ENCODE results near the gene BAK1.

DNA sequence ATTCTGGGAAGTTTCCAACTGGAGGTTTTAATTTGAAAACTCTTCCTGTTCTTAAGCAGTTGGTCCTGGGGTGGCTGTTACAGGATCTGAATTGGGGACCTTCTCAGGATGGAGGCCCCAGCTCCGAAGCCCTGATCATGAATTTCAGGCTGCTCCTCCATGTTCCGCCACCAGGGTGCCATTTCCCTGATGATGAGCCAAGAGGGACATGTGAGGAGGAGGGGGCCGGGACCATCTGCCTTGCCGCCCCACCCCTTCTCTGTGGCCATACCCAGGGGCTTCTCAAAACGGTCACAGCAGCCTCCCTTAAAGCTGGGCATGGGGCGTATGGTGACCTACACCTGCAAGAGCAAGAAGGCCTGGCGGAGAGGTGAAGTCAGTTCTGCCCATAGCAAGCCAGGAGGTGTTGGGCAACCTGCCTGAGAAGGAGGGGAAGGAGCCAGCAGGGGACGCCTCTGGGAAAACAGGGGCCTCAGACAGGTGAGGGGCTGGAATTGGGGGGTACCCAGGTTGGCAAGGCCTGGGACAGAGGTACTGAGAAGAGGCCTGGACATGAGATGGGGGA lies 3.6 kb upstream of the BAK1 start:
- no peak for TF ChIP-seq POLR2A (IDR thresholded peaks at IDR 0.05)
- TF ChIP-seq, protein P1, sequence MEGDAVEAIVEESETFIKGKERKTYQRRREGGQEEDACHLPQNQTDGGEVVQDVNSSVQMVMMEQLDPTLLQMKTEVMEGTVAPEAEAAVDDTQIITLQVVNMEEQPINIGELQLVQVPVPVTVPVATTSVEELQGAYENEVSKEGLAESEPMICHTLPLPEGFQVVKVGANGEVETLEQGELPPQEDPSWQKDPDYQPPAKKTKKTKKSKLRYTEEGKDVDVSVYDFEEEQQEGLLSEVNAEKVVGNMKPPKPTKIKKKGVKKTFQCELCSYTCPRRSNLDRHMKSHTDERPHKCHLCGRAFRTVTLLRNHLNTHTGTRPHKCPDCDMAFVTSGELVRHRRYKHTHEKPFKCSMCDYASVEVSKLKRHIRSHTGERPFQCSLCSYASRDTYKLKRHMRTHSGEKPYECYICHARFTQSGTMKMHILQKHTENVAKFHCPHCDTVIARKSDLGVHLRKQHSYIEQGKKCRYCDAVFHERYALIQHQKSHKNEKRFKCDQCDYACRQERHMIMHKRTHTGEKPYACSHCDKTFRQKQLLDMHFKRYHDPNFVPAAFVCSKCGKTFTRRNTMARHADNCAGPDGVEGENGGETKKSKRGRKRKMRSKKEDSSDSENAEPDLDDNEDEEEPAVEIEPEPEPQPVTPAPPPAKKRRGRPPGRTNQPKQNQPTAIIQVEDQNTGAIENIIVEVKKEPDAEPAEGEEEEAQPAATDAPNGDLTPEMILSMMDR (IDR thresholded peaks at IDR 0.05): peak in 3 of 6 experiments; percentile 18 to 48 (median 23)

All from esophagus squamous epithelium (tissue), 4 donors.